Measurements from ENCODE around the gene DNAJC9.
"Not testable (repeated sequence)": the region's sequence is repeated elsewhere in the genome, so short reads cannot be mapped to it uniquely, and the experiment has no call there.

The DNAJC9 gene

GRCh38 chr10:73246646-73247508, at the start of gene DNAJC9:
DNAJC9 (minus strand) TSS chr10:73247255; CDS start chr10:73247189, 66 bp downstream.
- DNase-seq, result peak; percentile 94

GRCh38 chr10:73293461-73293860, 46.4 kb upstream of the DNAJC9 start:
- no peak for DNase-seq

- DNase-seq, result no peak
These were observed 42.9 kb upstream of the DNAJC9 start for GRCh38 chr10:73289958-73290357.

- no peak for DNase-seq
These were observed 40.4 kb upstream of the DNAJC9 start for GRCh38 chr10:73287441-73287840.

DNA sequence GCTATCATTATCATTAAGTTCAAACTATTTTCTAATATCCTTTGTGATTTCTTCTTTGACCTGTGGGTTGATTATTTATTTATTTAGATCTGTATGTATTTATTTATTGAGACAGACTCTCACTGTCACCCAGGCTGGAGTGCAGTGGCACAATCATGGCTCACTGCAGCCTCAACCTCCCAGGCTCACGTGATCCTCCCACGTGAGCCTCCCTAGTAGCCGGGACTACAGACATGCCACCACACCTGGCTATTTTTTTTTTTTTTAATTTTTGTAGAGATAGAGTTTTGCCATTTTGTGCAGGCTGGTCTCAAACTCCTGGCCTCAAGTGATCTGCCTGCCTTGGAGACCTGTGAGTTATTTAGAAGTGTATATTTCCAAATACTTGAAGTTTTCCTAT, 34.0 kb upstream of the DNAJC9 start:
- no peak for DNase-seq

GRCh38 chr10:73264423-73264822, 17.4 kb upstream of the DNAJC9 start:
- no peak for DNase-seq

GRCh38 chr10:73263693-73264347, 16.8 kb upstream of the DNAJC9 start:
- DNase-seq, result no peak

- no peak for DNase-seq
These were observed 16.0 kb upstream of the DNAJC9 start for GRCh38 chr10:73262880-73263555.

DNA sequence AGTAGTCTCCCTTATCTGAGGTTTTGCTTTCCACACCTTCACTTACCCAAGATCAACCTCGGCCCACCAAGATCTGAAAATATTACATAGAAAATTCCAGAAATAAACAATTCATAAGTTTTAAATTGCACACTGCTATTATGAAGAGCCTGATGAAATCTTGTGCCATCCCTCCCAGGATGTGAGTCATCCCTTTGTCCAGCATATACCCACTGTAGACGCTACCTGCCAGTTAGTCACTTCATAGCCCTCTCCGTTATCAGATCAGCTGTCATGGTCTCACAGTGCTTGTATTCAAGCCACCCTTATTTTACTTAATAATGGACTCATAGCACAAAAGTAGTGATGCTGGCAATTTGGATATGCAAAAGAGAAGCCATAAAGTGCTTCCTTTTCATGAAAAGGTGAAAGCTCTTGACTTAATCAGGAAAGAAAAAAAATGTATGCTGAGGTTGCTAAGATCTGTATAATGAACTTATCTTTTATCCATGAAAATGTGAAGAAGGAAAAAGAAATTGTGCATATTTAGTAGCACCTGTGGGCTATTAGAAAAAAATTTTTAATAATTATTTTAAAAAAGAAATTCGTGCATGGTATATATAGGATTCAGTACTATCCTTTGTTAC, 15.2 kb upstream of the DNAJC9 start:
- DNase-seq, result no peak

DNA sequence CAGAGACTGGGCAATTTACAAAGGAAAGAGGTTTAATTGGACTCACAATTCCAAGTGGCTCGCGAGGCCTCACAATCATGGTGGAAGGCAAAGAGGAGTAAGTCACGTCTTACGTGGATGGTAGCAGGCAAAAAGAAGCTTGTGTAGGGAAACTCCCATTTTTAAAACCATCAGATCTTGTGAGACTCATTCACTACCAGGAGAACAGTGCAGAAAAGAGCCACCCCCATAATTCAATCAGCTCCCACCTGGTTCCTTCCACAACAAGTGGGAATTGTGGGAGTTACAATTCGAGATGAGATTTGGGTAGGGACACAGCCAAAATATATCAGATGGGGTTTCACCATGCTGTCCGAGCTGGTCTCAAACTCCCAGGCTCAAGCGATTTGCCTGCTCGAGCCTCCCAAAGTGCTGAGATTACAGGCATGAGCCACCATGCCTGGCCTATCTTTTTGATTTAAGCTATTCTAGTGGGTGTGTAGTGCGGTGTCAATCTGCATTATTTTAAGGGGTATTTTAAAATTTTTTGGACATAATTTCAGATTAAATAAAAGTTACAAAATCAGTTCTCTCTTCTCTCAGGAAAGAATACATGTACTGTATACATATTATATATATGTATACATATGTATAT, 14.4 kb upstream of the DNAJC9 start:
- no peak for DNase-seq

GRCh38 chr10:73258612-73259011, 11.6 kb upstream of the DNAJC9 start:
- not testable (repeated sequence) for DNase-seq

DNA sequence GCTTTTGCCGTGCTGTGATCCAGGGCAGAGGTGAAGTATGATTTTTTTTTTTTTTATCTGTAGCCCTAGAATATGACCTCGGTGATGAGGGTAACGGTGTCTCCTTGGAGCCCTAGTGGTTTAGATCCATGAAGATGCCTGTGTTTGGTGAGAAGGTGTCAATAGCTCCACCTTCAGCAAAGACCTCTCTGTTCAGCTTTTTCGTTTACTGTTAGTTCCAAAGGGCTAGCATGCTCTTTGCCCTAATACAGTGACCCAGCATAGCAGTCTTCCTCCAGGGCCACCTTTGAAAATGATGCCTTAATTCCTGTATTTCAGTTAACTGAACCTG, 6.1 kb upstream of the DNAJC9 start:
- DNase-seq, result peak; percentile 27

DNA sequence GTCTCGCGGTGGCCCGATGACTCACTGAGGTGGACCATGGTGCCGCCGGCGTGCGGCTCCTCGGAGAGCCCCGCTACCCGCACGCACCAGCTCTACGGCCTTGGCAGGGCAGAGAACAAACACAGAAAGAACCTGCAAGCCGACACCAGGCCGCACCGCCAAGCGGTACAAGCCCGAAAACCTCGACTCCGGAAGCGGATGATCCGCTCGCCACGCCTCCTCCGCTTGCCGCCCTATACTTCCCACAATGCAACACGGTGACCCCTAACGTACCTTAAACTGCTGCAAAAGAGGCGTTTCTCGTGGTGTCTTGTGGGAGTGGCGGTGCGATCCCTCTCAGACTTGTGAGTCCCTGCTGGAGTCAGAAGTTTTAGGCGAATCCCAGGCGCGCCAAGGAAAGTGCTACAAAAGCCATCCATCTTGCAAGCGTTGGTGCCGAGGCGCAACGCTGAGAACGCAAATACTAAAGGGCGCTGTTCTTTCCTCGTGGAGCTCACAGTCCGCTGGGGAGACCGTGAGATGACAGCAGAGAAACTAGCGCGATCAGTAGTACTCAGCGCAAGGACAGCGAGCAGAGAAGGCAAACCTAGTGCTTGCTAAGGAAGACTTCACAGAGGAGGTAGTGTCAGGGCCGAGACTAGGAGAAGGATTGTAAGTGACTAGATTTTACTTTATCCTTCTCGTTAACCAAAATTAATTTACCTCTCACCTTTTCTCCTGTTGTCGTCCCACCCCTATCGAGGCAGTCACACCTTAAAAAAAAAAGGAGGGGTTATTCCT, 5.6 kb upstream of the DNAJC9 start, which contains the start of gene MRPS16:
Gene MRPS16 (minus strand): TSS at position 200 of the 780 bp plus-strand sequence. CDS start 162 bp downstream, at position 38.
- peak; percentile 93 for DNase-seq

DNA sequence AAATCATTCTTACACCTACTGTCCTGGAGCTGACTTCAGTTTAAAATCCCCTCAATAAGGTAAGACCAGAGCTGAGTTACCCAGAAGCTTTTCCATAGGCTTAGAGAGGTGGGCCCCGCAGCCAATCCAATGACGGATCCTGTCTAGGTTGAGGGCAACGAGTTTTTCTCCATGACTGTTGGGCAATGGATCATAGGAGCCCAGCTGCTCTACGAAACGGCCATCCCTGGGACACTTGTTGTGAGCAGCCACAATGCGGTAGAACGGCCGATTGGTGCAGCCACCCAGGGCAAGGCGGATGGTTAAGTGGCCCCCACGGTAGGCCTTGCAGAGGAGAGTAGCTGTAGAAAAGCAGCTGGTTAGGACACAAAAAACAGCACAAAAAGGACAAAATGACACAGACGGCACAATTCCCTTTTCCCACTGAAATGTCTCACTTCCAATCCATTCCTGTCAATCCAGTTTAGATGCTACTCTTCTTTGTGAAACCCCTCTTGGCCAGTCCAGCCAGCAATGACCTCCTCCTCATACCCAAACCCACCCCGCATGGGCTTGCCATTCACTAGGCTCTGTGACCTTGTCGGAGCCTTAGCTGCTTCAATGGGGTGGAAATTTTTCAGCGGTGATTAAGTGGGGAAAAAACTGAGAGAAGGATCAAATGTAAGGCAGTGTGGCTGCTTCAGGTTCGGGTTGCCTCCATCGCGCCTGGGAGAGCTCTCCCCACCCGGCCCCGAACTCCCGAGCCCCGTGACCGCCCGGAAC, 4.8 kb upstream of the DNAJC9 start:
- no peak for DNase-seq

- DNase-seq, result no peak
These were observed 1.2 kb upstream of the DNAJC9 start for GRCh38 chr10:73248259-73248724.

- peak; percentile 31 for DNase-seq
These were observed 629 bp upstream of the DNAJC9 start for GRCh38 chr10:73247509-73248258.

DNA sequence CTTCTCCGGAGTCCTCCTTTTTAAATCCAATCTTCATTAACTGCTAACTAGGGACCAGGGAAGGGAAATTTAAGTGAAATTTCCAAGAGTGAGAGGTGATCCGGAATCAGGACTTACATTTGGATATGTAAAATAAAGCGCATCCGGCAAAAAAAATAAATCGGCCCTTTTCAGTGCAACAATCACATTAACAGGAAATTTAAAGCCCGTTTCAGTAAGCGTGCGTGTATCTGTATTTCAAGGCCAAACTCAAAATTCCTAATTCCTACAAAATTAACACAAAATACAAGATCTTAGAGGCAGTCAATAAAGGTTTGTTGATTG, 771 bp downstream of the DNAJC9 start:
- DNase-seq, result no peak

DNA sequence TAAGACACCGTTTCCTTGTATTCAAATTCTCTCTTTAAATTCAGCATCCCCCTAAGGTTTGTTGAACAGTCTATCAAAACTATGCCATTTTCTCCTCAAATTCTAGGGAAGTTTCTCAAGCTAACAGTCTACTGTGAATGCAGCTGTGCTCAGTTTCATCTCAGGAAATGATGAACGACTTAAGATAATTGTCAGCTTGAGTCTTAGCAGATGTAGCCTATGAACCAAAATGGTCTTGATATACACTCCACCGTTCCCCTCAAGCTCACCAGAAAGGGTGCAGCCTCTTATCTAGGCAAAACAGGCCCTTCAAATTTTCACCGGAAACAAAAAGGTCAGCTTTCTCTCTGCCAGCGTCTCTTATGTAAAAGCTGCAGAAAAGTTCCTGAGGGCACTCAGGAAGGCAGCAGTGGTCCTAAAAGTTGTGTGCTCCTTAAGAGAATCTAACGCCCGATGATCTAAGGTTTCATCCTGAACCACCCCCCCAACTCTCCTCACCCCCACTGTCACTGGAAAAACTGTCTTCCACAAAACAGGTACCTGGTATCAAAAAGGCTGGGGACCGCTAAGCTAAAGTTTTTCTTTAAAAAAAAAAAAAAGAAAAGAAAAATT, 2.1 kb downstream of the DNAJC9 start:
- DNase-seq, result no peak

DNA sequence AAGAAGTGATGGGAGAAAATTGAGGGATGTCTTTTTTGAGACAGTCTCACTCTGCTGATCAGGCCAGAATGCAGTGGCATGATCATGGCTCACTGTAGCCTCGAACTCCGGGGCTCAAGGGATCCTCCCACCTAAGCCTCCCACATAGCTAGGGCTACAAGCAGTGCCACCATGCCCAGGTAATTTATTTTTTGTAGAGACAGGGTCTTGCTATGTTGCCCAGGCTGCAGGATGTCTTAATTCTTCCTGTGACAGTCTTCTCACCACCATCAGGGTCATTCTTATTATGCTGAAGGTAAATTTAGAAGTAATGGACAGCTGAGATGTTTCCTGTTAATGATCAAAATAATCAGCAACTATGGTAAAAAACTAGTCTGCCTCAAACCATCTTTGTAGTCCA, 7.1 kb downstream of the DNAJC9 start:
- DNase-seq, result no peak

GRCh38 chr10:73238990-73239566, 8.0 kb downstream of the DNAJC9 start:
- no peak for DNase-seq
